Measurements from ENCODE around the gene TSPAN7.

TSPAN7 gene

GRCh38 chrX:38594434-38594833 lies 33.1 kb downstream of the TSPAN7 start:
- Histone ChIP-seq H4K20me1 (ENCODE audit: insufficient read depth, low read length, poor library complexity, severe bottlenecking) (no peaks in the 10 kb centered on the region), H3K9me2 (replicated peaks; ENCODE audit: low read depth, low read length) (no peaks in the 10 kb centered on the region), H3K9me3 (ENCODE audit: insufficient read depth, low read depth, low read length) (peaks cover 8% of the 10 kb centered on the region; the same call in 1 of the 2 replicates), H3K4me2 (ENCODE audit: low read depth, low read length, poor library complexity, severe bottlenecking) (peak overlapping the region; percentile 81), H3K79me2 (ENCODE audit: insufficient read depth, low read length) (peaks cover 85% of the 10 kb centered on the region), H2AFZ (ENCODE audit: low read length) (no peak overlapping the region), H3K27me3 (ENCODE audit: insufficient read depth, low read length, poor library complexity, severe bottlenecking) (no peaks in the 10 kb centered on the region), H3K4me1 (ENCODE audit: insufficient read depth, low read length, poor library complexity, severe bottlenecking) (peaks cover 71% of the 10 kb centered on the region), H3K36me3 (ENCODE audit: insufficient read depth, low read length) (peaks cover 36% of the 10 kb centered on the region), H3K4me3 (ENCODE audit: low read length, poor library complexity, severe bottlenecking) (peak overlapping the region; percentile 59), H3K9ac (ENCODE audit: low read depth, low read length, poor library complexity, severe bottlenecking) (peak overlapping the region; percentile 93), H3F3A (ENCODE audit: low read depth) (peaks cover 23% of the 10 kb centered on the region)
- TF ChIP-seq CTCF (conservative IDR thresholded peaks at IDR 0.05; ENCODE audit: low read length): no peak

DNA sequence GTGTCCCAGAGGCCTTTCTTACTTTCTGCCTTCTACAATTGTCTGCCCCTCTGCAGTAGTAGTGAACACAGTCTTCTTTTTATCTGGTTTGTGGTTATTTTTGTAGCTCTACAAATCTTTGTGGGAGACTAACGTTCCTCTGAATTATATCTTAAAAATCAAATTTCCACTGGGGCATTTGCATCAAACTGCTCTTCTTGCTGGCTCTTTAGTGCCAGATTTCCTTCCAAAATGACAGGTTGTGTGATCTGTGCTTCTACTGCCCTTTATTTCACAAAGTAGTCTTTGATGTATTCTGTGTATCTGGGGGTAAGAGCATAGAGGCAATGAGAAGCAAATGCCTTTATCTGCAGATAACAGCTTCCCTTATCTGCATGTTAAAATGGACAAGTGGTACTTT lies 34.5 kb downstream of the TSPAN7 start:
- Histone ChIP-seq H2AFZ (ENCODE audit: low read length) (no peak overlapping the region), H3K9ac (ENCODE audit: low read depth, low read length, poor library complexity, severe bottlenecking) (peak overlapping the region; percentile 93), H3K9me2 (replicated peaks; ENCODE audit: low read depth, low read length) (no peaks in the 10 kb centered on the region), H3K4me3 (ENCODE audit: low read length, poor library complexity, severe bottlenecking) (peak overlapping the region; percentile 59), H3F3A (ENCODE audit: low read depth) (peaks cover 23% of the 10 kb centered on the region), H3K9me3 (ENCODE audit: insufficient read depth, low read depth, low read length) (peaks cover 8% of the 10 kb centered on the region; the same call in 1 of the 2 replicates), H3K36me3 (ENCODE audit: insufficient read depth, low read length) (peaks cover 40% of the 10 kb centered on the region), H4K20me1 (ENCODE audit: insufficient read depth, low read length, poor library complexity, severe bottlenecking) (no peaks in the 10 kb centered on the region), H3K4me2 (ENCODE audit: low read depth, low read length, poor library complexity, severe bottlenecking) (peak overlapping the region; percentile 81), H3K27me3 (ENCODE audit: insufficient read depth, low read length, poor library complexity, severe bottlenecking) (no peaks in the 10 kb centered on the region), H3K4me1 (ENCODE audit: insufficient read depth, low read length, poor library complexity, severe bottlenecking) (peaks cover 77% of the 10 kb centered on the region), H3K79me2 (ENCODE audit: insufficient read depth, low read length) (peaks cover 85% of the 10 kb centered on the region)
- no peak for TF ChIP-seq CTCF (conservative IDR thresholded peaks at IDR 0.05; ENCODE audit: low read length)
- no peak for TF ChIP-seq EZH2phosphoT487 (IDR thresholded peaks at IDR 0.05; ENCODE audit: borderline replicate concordance)

DNA sequence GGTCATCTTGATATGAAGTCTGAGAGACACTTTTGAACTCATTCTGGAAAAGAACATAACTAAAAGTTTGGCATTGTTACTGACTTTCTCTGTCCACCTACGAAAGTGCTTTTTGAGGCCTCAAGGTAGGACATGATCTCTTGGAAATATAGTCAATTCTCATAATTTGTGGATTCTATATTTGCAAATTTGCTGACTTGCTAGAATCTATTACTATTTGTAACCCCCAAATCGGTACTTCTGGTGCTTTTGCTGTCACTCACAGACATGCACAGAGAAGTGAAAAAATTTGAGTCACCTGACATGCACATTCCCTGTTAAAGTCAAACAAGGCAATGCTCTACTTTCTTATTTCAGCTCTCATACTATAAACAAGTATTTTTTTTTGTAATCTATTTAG lies 35.6 kb downstream of the TSPAN7 start:
- Histone ChIP-seq H3K4me2 (ENCODE audit: low read depth, low read length, poor library complexity, severe bottlenecking) (peak overlapping the region; percentile 81), H3F3A (ENCODE audit: low read depth) (peaks cover 23% of the 10 kb centered on the region), H3K9me3 (ENCODE audit: insufficient read depth, low read depth, low read length) (peaks cover 5% of the 10 kb centered on the region; the same call in 1 of the 2 replicates), H3K4me3 (ENCODE audit: low read length, poor library complexity, severe bottlenecking) (peak overlapping the region; percentile 36), H4K20me1 (ENCODE audit: insufficient read depth, low read length, poor library complexity, severe bottlenecking) (no peaks in the 10 kb centered on the region), H3K9ac (ENCODE audit: low read depth, low read length, poor library complexity, severe bottlenecking) (peak overlapping the region; percentile 79), H3K4me1 (ENCODE audit: insufficient read depth, low read length, poor library complexity, severe bottlenecking) (peaks cover 83% of the 10 kb centered on the region), H3K36me3 (ENCODE audit: insufficient read depth, low read length) (peaks cover 35% of the 10 kb centered on the region), H2AFZ (ENCODE audit: low read length) (no peak overlapping the region), H3K27me3 (ENCODE audit: insufficient read depth, low read length, poor library complexity, severe bottlenecking) (no peaks in the 10 kb centered on the region), H3K9me2 (replicated peaks; ENCODE audit: low read depth, low read length) (no peaks in the 10 kb centered on the region), H3K79me2 (ENCODE audit: insufficient read depth, low read length) (peaks cover 85% of the 10 kb centered on the region)
- TF ChIP-seq CTCF (conservative IDR thresholded peaks at IDR 0.05; ENCODE audit: low read length) (no peak), EZH2phosphoT487 (IDR thresholded peaks at IDR 0.05; ENCODE audit: borderline replicate concordance) (no peak)
